OCI-LY1 (cell line): Measurements from ENCODE around the gene ATXN1.

Source experiments
- H2AFZ ChIP-seq: fragments of 200-600 bp; sonication (generic), shearing (Covaris generic); 2 replicates; pipeline ENCODE4 v1.6.0; 2014; ENCODE audit warnings: antibody characterized with exemption, mild to moderate bottlenecking, low read length
- H3F3A ChIP-seq: fragments of 200-600 bp; sonication (generic), shearing (Covaris generic); 2 replicates; pipeline ENCODE4 v1.6.0; 2014; ENCODE audit warnings: mild to moderate bottlenecking, antibody characterized with exemption, low read length, moderate library complexity; ENCODE audit not compliant: insufficient read depth
- H3K27ac ChIP-seq: fragments of 200-600 bp; sonication (generic); 2 replicates; pipeline ENCODE4 v1.5.1; 2014; ENCODE audit warnings: low read length, mixed run types, mild to moderate bottlenecking, low read depth; ENCODE audit not compliant: poor library complexity, severe bottlenecking
- H3K27me3 ChIP-seq: fragments of 200-600 bp; sonication (generic); 2 replicates; pipeline ENCODE4 v1.6.0; 2014; ENCODE audit warnings: antibody characterized with exemption, mild to moderate bottlenecking, low read length, moderate library complexity; ENCODE audit not compliant: insufficient read depth
- H3K36me3 ChIP-seq: fragments of 200-600 bp; sonication (generic); 2 replicates; pipeline ENCODE4 v1.6.1; 2014; ENCODE audit warnings: mild to moderate bottlenecking, antibody characterized with exemption, low read length, moderate library complexity, mixed read lengths; ENCODE audit not compliant: insufficient read depth
- H3K4me1 ChIP-seq: fragments of 200-600 bp; sonication (generic); 2 replicates; pipeline ENCODE4 v1.5.1; 2014; ENCODE audit warnings: mild to moderate bottlenecking, low read length, moderate library complexity; ENCODE audit not compliant: insufficient read depth, severe bottlenecking
- H3K4me2 ChIP-seq: fragments of 200-600 bp; sonication (generic), shearing (Covaris generic); 2 replicates; pipeline ENCODE4 v1.6.1; 2014; ENCODE audit warnings: low read length
- H3K4me3 ChIP-seq: fragments of 200-600 bp; sonication (generic); 2 replicates; pipeline ENCODE4 v1.5.1; 2014; ENCODE audit warnings: low read length, low read depth, mild to moderate bottlenecking, mixed read lengths; ENCODE audit not compliant: poor library complexity, severe bottlenecking
- H3K79me2 ChIP-seq: fragments of 200-600 bp; shearing (Covaris generic); 2 replicates; pipeline ENCODE4 v1.6.1; 2016; ENCODE audit warnings: mixed run types, low read length, mixed read lengths; ENCODE audit not compliant: insufficient read depth
- H3K9ac ChIP-seq: fragments of 200-600 bp; sonication (generic), shearing (Covaris generic); 2 replicates; pipeline ENCODE4 v1.6.1; 2014; ENCODE audit warnings: mild to moderate bottlenecking, low read length, mixed read lengths
- H3K9me2 ChIP-seq: fragments of 200-600 bp; sonication (generic), shearing (Covaris generic); 2 replicates; pipeline ENCODE4 v1.6.1; 2014; ENCODE audit warnings: low read depth, mild to moderate bottlenecking, low read length, mixed read lengths
- H3K9me3 ChIP-seq: fragments of 200-600 bp; shearing (Covaris generic); 2 replicates; pipeline ENCODE4 v1.6.1; 2014; ENCODE audit warnings: low read length, mixed read lengths
- H4K20me1 ChIP-seq: fragments of 200-600 bp; sonication (generic), shearing (Covaris generic); 2 replicates; pipeline ENCODE4 v1.6.0; 2016; ENCODE audit warnings: mild to moderate bottlenecking, low read length; ENCODE audit not compliant: insufficient read depth
- CTCF ChIP-seq: fragments of 200-600 bp; sonication (generic), shearing (Covaris generic); IDR thresholded peaks from 2 replicates; pipeline ENCODE4 v1.5.1; 2017; ENCODE audit warnings: mild to moderate bottlenecking, antibody characterized with exemption, low read length, moderate library complexity, mixed read lengths
- EZH2 ChIP-seq: fragments of 200-600 bp; sonication (generic), shearing (Covaris generic); IDR thresholded peaks from 2 replicates; pipeline ENCODE4 v1.8.0; 2017; ENCODE audit warnings: borderline replicate concordance, mixed run types, mild to moderate bottlenecking, antibody characterized with exemption, low read length, moderate library complexity, mixed read lengths

The ATXN1 gene

GRCh38 chr6:16274483-16274882, 486.8 kb downstream of the ATXN1 start:
- Histone ChIP-seq H3K4me2 (no peak overlapping the region), H3K9ac (no peak overlapping the region), H3K36me3 (no peaks in the 10 kb centered on the region), H2AFZ (no peak overlapping the region), H3K27me3 (0 out of 2 replicates have a peak, but pooled peaks cover 3% of the 10 kb centered on the region), H3F3A (no peaks in the 10 kb centered on the region), H4K20me1 (no peaks in the 10 kb centered on the region), H3K79me2 (no peaks in the 10 kb centered on the region), H3K4me3 (no peak overlapping the region), H3K4me1 (no peaks in the 10 kb centered on the region), H3K9me3 (no peaks in the 10 kb centered on the region), H3K9me2 (no peaks in the 10 kb centered on the region), H3K27ac (no peak overlapping the region)
- no peak for TF ChIP-seq CTCF
- no peak for TF ChIP-seq EZH2

- H4K20me1 ChIP-seq: no peaks in the 10 kb centered on the region
- no peaks in the 10 kb centered on the region for H3K36me3 ChIP-seq
- H3K79me2 ChIP-seq: no peaks in the 10 kb centered on the region
- no peak for TF ChIP-seq EZH2
- TF ChIP-seq CTCF: no peak
- no peak overlapping the region for H3K27ac ChIP-seq
- H3K4me1 ChIP-seq: no peaks in the 10 kb centered on the region
- no peak overlapping the region for H3K4me2 ChIP-seq
- H3F3A ChIP-seq: no peaks in the 10 kb centered on the region
- no peaks in the 10 kb centered on the region for H3K9me3 ChIP-seq
- no peak overlapping the region for H3K9ac ChIP-seq
- H3K4me3 ChIP-seq: no peak overlapping the region
- H3K9me2 ChIP-seq: no peaks in the 10 kb centered on the region
- no peak overlapping the region for H2AFZ ChIP-seq
- 0 out of 2 replicates have a peak, but pooled peaks cover 3% of the 10 kb centered on the region for H3K27me3 ChIP-seq
Measured at GRCh38 chr6:16273256-16273655, 488.0 kb downstream of the ATXN1 start.

- Histone ChIP-seq H2AFZ (no peak overlapping the region), H3K79me2 (no peaks in the 10 kb centered on the region), H4K20me1 (no peaks in the 10 kb centered on the region), H3K27ac (no peak overlapping the region), H3K9me2 (no peaks in the 10 kb centered on the region), H3K36me3 (no peaks in the 10 kb centered on the region), H3K9ac (no peak overlapping the region), H3K9me3 (no peaks in the 10 kb centered on the region), H3K4me3 (no peak overlapping the region), H3K4me1 (no peaks in the 10 kb centered on the region), H3F3A (no peaks in the 10 kb centered on the region), H3K4me2 (no peak overlapping the region), H3K27me3 (no peaks in the 10 kb centered on the region)
- no peak for TF ChIP-seq CTCF
- no peak for TF ChIP-seq EZH2
Measured at GRCh38 chr6:16272201-16272600, 489.1 kb downstream of the ATXN1 start.
